Ovary (tissue), 9 donors: ENCODE measurements around the gene MICAL2. TPM values are rescaled to one million over a fixed set of nuclear protein-coding genes. Genes with fewer than 3 reads are reported as not detected.

Experiments used
- DNase-seq, 5 donors: peaks; one replicate each; pipeline ENCODE4 v3.0.0-alpha.2; 2019 to 2020
- H3K27ac ChIP-seq, 2 donors: fragments of 200-600 bp; one replicate each; pipeline versions ENCODE4 v1.5.1 to v1.8.0; 2019 to 2022
- H3K27me3 ChIP-seq: fragments of 200-600 bp; one replicate; pipeline ENCODE4 v1.8.0; 2022
- H3K36me3 ChIP-seq: fragments of 200-600 bp; sonication (generic); one replicate; pipeline ENCODE4 v1.5.1; 2019
- H3K4me1 ChIP-seq: one replicate; pipeline ENCODE4 v1.8.1; 2013; ENCODE audit warnings: mild to moderate bottlenecking, moderate library complexity; ENCODE audit not compliant: insufficient read depth
- H3K4me3 ChIP-seq: fragments of 200-600 bp; sonication (generic); one replicate; pipeline ENCODE4 v1.5.1; 2017
- H3K9me3 ChIP-seq, 2 donors: fragments of 200-600 bp in 1 of 2; sonication (generic) in 1 of 2; one replicate each; pipeline versions ENCODE4 v1.5.1 to v1.8.1; 2013 to 2019; ENCODE audit warnings: mild to moderate bottlenecking in 1 of 2, moderate library complexity in 1 of 2
- EP300 ChIP-seq: sonication (generic); formaldehyde crosslinking; IDR thresholded peaks from one replicate; pipeline ENCODE4 v1.6.1; 2017; ENCODE audit warnings: antibody characterized with exemption
- POLR2A ChIP-seq: fragments of 450-650 bp; IDR thresholded peaks from one replicate; pipeline ENCODE4 v1.6.1; 2017; ENCODE audit warnings: antibody characterized with exemption, mild to moderate bottlenecking, moderate library complexity
- WGBS, 3 donors: extraction: QIAGEN DNeasy Blood & Tissue Kit in 1 of 3; methylation state at CpG; one replicate each; pipeline versions ENCODE4 v1.1.5 to v1.1.7; 2013 to 2017; 5-methylcytosine and 5-hydroxymethylcytosine counted together
- intact Hi-C, 4 donors: fragments of 100-400 bp; cut with DNase I; formaldehyde crosslinking; loops; one replicate each; pipeline versions ENCODE4 v1.11.0 to v1.15.1; 2022 to 2023
- polyA plus RNA-seq, 2 donors: library from polyadenylated mRNA; stranded (reverse); fragments of 200-250 nt in 1 of 2; fragments of 350-450 nt in 1 of 2; fragmentation: Illumina TruSeq in 1 of 2; extraction: RNeasy Lipid Tissue Mini Kit (QIAGEN cat#74804) in 1 of 2; gene quantifications; one replicate each; pipeline ENCODE4 v1.2.3, GENCODE V29; 2013 to 2014
- total RNA-seq, 7 donors: library from RNA; depleted of rRNA in 2 of 7; stranded (reverse); fragments of >200 nt in 2 of 7; fragmentation: NEBNext Ultra II Directional in 3 of 7; extraction: Animal tissue kit (Norgen Biotek cat#: 25700) in 3 of 7; gene quantifications; one replicate each; pipeline versions ENCODE4 v1.1.0 to v1.2.4, GENCODE V29; 2016 to 2023
- TF ChIP-seq, protein P1 (sequence below), 3 donors: fragments of 450-650 bp in 2 of 3; fragments of 200-600 bp in 1 of 3; IDR thresholded peaks; one replicate each; pipeline versions ENCODE4 v1.5.1 to v1.8.0; 2016 to 2022; ENCODE audit warnings: antibody characterized with exemption in 3 of 3, mild to moderate bottlenecking in 1 of 3
- donor health status: DM: no; HTN: no; CAD: no; lungs with moderate emphysema.
- donor health status: DM: no; HTN: no; CAD: no.
- donor health status: Bipolar disorder and iron deficiency.
- donor health status: DM: yes; HTN: yes; CAD: no.
- donor health status: DM: no; HTN: no; CAD: no.
- donor health status: DM: yes; HTN: yes; CAD: no.

The MICAL2 gene
- total and polyA plus RNA-seq, 9 donors: 10.7 to 73.6 (median 32.5) TPM

DNA sequence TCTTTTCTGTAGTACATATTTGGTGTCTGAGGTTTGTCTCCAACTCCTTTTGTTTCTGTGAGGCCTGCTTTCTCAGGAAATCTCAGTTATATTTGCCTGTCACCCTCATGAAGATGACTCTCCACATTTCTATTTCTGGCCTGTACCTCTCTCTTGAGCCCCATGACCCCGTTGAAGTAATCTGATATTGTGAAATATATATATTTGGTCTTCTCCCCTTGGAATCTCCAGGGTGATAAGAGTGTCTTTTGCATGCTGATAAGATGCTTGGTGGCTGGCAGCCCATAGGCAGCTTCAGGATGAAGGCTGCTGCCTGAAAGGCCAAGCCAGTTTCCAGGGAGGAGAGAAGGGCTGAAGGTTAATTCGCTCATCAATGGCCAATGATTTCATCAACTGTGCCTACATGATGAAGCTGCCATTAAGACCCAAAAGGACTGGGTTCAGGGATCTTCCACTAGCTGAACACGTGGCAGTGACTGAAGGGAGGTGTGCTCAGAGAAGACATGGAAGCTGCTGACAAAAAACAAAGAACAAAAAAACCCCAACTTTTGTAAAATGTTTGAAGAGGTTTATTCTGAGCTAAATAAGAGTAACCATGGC lies 67.4 kb downstream of the MICAL2 start:
- intact Hi-C loops: no loop called here
- Histone ChIP-seq H3K4me3 (no peak overlapping the region), H3K27ac (no peak overlapping the region), H3K4me1 (peaks cover 4% of the 10 kb centered on the region), H3K27me3 (no peaks in the 10 kb centered on the region), H3K36me3 (no peaks in the 10 kb centered on the region), H3K9me3 (no peaks in the 10 kb centered on the region)
- DNase-seq: no peak
- 64 to 73% (median 64%) methylated on average over 3 of the region's 3 CpGs for WGBS, 3 donors
- no peak for TF ChIP-seq EP300
- TF ChIP-seq POLR2A: no peak
- TF ChIP-seq, protein P1, sequence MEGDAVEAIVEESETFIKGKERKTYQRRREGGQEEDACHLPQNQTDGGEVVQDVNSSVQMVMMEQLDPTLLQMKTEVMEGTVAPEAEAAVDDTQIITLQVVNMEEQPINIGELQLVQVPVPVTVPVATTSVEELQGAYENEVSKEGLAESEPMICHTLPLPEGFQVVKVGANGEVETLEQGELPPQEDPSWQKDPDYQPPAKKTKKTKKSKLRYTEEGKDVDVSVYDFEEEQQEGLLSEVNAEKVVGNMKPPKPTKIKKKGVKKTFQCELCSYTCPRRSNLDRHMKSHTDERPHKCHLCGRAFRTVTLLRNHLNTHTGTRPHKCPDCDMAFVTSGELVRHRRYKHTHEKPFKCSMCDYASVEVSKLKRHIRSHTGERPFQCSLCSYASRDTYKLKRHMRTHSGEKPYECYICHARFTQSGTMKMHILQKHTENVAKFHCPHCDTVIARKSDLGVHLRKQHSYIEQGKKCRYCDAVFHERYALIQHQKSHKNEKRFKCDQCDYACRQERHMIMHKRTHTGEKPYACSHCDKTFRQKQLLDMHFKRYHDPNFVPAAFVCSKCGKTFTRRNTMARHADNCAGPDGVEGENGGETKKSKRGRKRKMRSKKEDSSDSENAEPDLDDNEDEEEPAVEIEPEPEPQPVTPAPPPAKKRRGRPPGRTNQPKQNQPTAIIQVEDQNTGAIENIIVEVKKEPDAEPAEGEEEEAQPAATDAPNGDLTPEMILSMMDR (IDR thresholded peaks at IDR 0.05): no peak

DNA sequence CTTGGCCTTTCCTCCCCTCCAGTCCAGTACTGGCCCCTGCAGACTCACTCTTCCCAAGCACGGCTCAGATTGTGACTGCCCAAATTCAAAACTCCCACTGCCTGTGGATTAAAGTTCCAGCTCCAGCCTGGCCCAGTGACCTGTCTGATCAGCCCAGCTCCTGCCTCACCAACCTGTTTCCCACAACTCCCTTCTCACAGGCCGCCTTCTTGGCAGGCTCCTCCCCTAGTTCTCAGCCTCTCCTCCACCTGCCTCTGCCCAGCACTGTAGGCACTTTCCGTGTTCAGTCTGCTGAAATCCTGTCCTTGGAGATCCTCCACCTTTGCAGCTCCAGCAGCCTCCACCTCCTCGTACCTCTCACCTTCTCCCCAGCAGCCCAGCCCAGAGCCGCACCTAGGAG lies 68.6 kb downstream of the MICAL2 start:
- H3K9me3 ChIP-seq: no peaks in the 10 kb centered on the region
- no peak overlapping the region for H3K27ac ChIP-seq
- H3K36me3 ChIP-seq: no peaks in the 10 kb centered on the region
- TF ChIP-seq, protein P1 (IDR thresholded peaks at IDR 0.05): no peak
- no peak for TF ChIP-seq EP300
- TF ChIP-seq POLR2A: no peak
- peaks cover 5% of the 10 kb centered on the region for H3K4me1 ChIP-seq
- 84 to 92% (median 92%) methylated on average over 5 of the region's 5 CpGs for WGBS, 3 donors
- H3K27me3 ChIP-seq: no peaks in the 10 kb centered on the region
- H3K4me3 ChIP-seq: no peak overlapping the region
- intact Hi-C loops: no loop called here
- DNase-seq: no peak

DNA sequence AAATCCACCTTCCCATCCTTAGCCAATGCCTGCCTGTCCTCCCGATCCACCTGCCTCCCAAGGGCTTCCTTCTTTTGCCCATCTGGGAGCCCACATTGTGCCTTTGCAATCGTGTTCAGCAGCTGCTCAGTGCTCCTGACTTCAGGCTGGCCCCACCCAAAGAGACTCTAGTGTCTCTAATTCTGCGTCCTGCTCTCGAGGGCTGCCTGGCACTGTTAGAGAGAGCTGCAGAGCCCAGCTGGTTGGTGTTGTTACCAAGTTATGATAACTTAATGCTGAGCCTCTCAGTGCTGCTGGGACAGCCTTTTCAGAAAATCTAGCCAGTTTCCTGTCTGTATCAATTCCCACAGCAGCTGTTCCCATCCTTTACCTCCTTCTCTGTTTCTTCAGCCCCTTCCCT lies 69.1 kb downstream of the MICAL2 start:
- TF ChIP-seq POLR2A: no peak
- no peak for TF ChIP-seq EP300
- TF ChIP-seq, protein P1 (IDR thresholded peaks at IDR 0.05): no peak
- Histone ChIP-seq H3K4me1 (peaks cover 5% of the 10 kb centered on the region), H3K9me3 (no peaks in the 10 kb centered on the region), H3K27me3 (no peaks in the 10 kb centered on the region), H3K27ac (no peak overlapping the region), H3K4me3 (no peak overlapping the region), H3K36me3 (no peaks in the 10 kb centered on the region)
- 44 to 54% (median 49%) methylated on average over 4 of the region's 4 CpGs for WGBS, 3 donors
- intact Hi-C loops: no loop called here
- no peak for DNase-seq

DNA sequence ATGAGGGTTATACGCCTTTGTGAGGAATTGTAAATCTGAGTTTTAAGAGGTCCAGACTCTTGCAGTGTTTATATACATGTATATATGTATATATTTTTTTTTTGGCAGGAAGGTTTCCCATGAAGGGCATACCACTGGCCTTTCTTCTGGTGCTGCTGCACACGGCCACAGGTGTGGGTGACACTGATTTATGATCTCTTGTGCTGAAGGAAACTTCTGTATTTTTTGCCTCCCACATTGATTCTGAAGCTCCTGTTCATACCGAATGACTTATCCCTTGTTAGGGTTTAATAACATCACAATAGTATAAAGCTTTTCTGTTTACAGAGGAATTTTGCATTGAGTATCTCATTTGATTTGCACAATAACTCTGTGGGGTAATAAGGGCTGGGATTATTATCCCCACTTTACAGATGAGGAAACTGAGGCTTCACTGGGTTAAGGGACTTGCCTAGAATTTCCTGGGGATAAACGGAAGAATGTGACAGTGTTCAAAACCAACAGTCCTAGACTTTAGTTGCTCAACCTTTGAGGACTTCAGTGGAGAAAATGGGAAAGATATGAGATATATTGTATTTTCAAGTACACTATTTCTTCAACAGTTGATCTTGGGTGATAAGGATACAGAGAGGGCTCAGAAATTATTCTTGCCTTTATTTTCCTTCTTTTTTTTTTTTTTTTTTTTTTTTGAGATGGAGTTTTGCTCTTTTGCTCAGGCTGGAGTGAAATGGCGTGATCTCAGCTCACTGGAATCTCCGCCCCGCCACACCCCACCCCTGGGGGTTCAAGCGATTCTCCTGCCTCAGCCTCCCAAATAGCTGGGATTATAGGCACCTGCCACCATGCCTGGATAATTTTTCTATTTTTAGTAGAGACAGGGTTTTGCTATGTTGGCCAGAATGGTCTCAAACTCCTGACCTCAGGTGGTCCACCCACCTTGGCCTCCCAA lies 70.1 kb downstream of the MICAL2 start:
- intact Hi-C loops: no loop called here
- no peak overlapping the region for H3K27ac ChIP-seq
- H3K27me3 ChIP-seq: no peaks in the 10 kb centered on the region
- no peak for DNase-seq
- no peaks in the 10 kb centered on the region for H3K36me3 ChIP-seq
- TF ChIP-seq, protein P1 (IDR thresholded peaks at IDR 0.05): no peak
- TF ChIP-seq EP300: no peak
- no peak for TF ChIP-seq POLR2A
- H3K4me3 ChIP-seq: no peak overlapping the region
- H3K4me1 ChIP-seq: peaks cover 5% of the 10 kb centered on the region
- H3K9me3 ChIP-seq: no peaks in the 10 kb centered on the region
- 75 to 79% (median 77%) methylated on average over 8 of the region's 8 CpGs for WGBS, 3 donors
